Measurements from ENCODE around the gene DHCR24.

GRCh38 chr1:54800899-54801759 is 85.9 kb downstream of the DHCR24 start, which contains the start of gene TTC22:
- TF ChIP-seq CTCF (conservative IDR thresholded peaks at IDR 0.05; ENCODE audit: low read depth in 2 of 2) (peak; percentile 54 to 62; a peak in 3 of 4 replicates), EZH2 (IDR thresholded peaks at IDR 0.05; ENCODE audit: low read depth, unreplicated experiment) (no peak), ETS1 (IDR thresholded peaks at IDR 0.05) (no peak), POLR2AphosphoS5 (IDR thresholded peaks at IDR 0.05; ENCODE audit: low read depth) (peak; percentile 27; the same call in 1 of the 2 replicates), REST (IDR thresholded peaks at IDR 0.05; ENCODE audit: unreplicated experiment) (no peak), CREB1 (CRISPR knock-in tag; IDR thresholded peaks at IDR 0.05; ENCODE audit: low read depth) (no peak), STAT1 (IDR thresholded peaks at IDR 0.05; ENCODE audit: unreplicated experiment) (no peak), ZNF114 (CRISPR knock-in tag; IDR thresholded peaks at IDR 0.05) (no peak)
